Cardiac muscle cell (in vitro differentiated cells and primary cell): ENCODE measurements around the gene LASP1. TPM values are rescaled to one million over a fixed set of nuclear protein-coding genes. Genes with fewer than 3 reads are reported as not detected.

ENCODE experiments used
- DNase-seq, 2 donors: peaks; one replicate each; pipeline versions ENCODE4 v3.0.0 to v3.0.0-alpha.2; 2010 to 2017; ENCODE audit warnings: low read depth in 1 of 2, low spot score in 1 of 2
- H3K27ac ChIP-seq: fragments of 200-600 bp; sonication (generic); 2 replicates; pipeline ENCODE4 v1.5.1; 2016
- H3K27me3 ChIP-seq: fragments of 200-600 bp; sonication (generic); 2 replicates; pipeline ENCODE4 v1.6.0; 2016; ENCODE audit warnings: control low read depth
- H3K36me3 ChIP-seq: fragments of 200-600 bp; sonication (generic); 2 replicates; pipeline ENCODE4 v1.5.1; 2016; ENCODE audit warnings: control low read depth
- H3K4me1 ChIP-seq: fragments of 200-600 bp; sonication (generic); 2 replicates; pipeline ENCODE4 v1.8.1; 2017; ENCODE audit warnings: low read depth, mild to moderate bottlenecking, mixed run types
- H3K4me3 ChIP-seq: fragments of 200-600 bp; sonication (generic); 2 replicates; pipeline ENCODE4 v1.5.1; 2016; ENCODE audit warnings: mild to moderate bottlenecking
- H3K9me3 ChIP-seq: fragments of 200-600 bp; sonication (generic); 2 replicates; pipeline ENCODE4 v1.5.1; 2017; ENCODE audit warnings: low read depth, mild to moderate bottlenecking, control low read depth
- polyA plus RNA-seq: library from polyadenylated mRNA; unstranded; fragments of >200 nt; fragmentation: Nextera tagmentation; extraction: Ambion mirVana; gene quantifications from 2 replicates; pipeline ENCODE4 v1.2.1, GENCODE V29; 2016
- total RNA-seq: library from RNA; depleted of rRNA; stranded (reverse); fragments of >200 nt; gene quantifications from 2 replicates; pipeline ENCODE4 v1.2.3, GENCODE V29; 2016
- TF ChIP-seq, protein P1 (sequence below): IDR thresholded peaks from 2 replicates; pipeline ENCODE4 v1.5.1; 2012; ENCODE audit warnings: low read depth, mild to moderate bottlenecking, low read length

Gene LASP1
- total and polyA plus RNA-seq, 2 experiments from 2014 or later: 28.1 to 46.0 TPM

DNA sequence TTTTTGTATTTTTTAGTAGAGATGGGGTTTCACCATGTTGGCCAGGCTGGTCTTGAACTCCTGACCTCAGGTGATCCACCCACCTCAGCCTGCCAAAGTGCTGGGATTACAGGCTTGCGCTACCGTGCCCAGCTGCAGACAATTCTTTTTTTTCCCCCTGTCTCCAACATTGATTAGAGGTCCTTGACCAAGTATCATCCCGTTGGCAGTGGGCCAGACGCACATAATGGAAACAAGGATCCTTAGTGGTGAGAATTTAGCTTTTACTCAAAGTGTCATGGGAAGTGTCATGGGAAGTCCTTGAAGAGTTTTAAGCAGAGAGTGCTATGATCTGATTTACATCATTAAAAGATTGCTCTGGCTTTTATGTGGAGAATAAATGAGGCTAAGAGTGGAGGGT lies 99.4 kb downstream of the LASP1 start:
- H3K36me3 ChIP-seq: no peaks in the 10 kb centered on the region
- TF ChIP-seq, protein P1, sequence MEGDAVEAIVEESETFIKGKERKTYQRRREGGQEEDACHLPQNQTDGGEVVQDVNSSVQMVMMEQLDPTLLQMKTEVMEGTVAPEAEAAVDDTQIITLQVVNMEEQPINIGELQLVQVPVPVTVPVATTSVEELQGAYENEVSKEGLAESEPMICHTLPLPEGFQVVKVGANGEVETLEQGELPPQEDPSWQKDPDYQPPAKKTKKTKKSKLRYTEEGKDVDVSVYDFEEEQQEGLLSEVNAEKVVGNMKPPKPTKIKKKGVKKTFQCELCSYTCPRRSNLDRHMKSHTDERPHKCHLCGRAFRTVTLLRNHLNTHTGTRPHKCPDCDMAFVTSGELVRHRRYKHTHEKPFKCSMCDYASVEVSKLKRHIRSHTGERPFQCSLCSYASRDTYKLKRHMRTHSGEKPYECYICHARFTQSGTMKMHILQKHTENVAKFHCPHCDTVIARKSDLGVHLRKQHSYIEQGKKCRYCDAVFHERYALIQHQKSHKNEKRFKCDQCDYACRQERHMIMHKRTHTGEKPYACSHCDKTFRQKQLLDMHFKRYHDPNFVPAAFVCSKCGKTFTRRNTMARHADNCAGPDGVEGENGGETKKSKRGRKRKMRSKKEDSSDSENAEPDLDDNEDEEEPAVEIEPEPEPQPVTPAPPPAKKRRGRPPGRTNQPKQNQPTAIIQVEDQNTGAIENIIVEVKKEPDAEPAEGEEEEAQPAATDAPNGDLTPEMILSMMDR: no peak
- H3K4me3 ChIP-seq: no peak overlapping the region
- no peak for DNase-seq
- H3K4me1 ChIP-seq: no peaks in the 10 kb centered on the region
- H3K9me3 ChIP-seq: no peaks in the 10 kb centered on the region
- no peak overlapping the region for H3K27ac ChIP-seq
- H3K27me3 ChIP-seq: no peaks in the 10 kb centered on the region

- no peaks in the 10 kb centered on the region for H3K36me3 ChIP-seq
- no peaks in the 10 kb centered on the region for H3K27me3 ChIP-seq
- TF ChIP-seq, protein P1: no peak
- H3K4me3 ChIP-seq: no peak overlapping the region
- DNase-seq: no peak
- no peak overlapping the region for H3K27ac ChIP-seq
- no peaks in the 10 kb centered on the region for H3K4me1 ChIP-seq
- no peaks in the 10 kb centered on the region for H3K9me3 ChIP-seq
Measured at GRCh38 chr17:38970128-38970527, 100.3 kb downstream of the LASP1 start.

GRCh38 chr17:38970804-38971203 lies 100.9 kb downstream of the LASP1 start:
- H3K9me3 ChIP-seq: no peaks in the 10 kb centered on the region
- no peak overlapping the region for H3K27ac ChIP-seq
- no peaks in the 10 kb centered on the region for H3K27me3 ChIP-seq
- no peaks in the 10 kb centered on the region for H3K4me1 ChIP-seq
- TF ChIP-seq, protein P1: no peak
- DNase-seq: no peak
- no peak overlapping the region for H3K4me3 ChIP-seq
- H3K36me3 ChIP-seq: no peaks in the 10 kb centered on the region

Other genes with a start within 250 kb of the LASP1 start
- 13.4 and 13.9 TPM in 2 replicates for gene EPOP, start 195.1 kb upstream of the LASP1 start, total RNA-seq
- gene EPOP, start 195.1 kb upstream of the LASP1 start, polyA plus RNA-seq: 1.9 and 2.0 TPM in 2 replicates
- gene MLLT6, start 164.8 kb upstream of the LASP1 start, total RNA-seq: 48.4 and 75.8 TPM in 2 replicates
- 10.5 and 17.4 TPM in 2 replicates for gene MLLT6, start 164.8 kb upstream of the LASP1 start, polyA plus RNA-seq
- 4.9 and 7.4 TPM in 2 replicates for gene CISD3, start 139.7 kb upstream of the LASP1 start, total RNA-seq
- 20.6 and 29.7 TPM in 2 replicates for gene CISD3, start 139.7 kb upstream of the LASP1 start, polyA plus RNA-seq
- 14.4 and 21.7 TPM in 2 replicates for gene PCGF2, start 121.7 kb upstream of the LASP1 start, total RNA-seq
- gene PCGF2, start 121.7 kb upstream of the LASP1 start, polyA plus RNA-seq: 10.7 and 12.2 TPM in 2 replicates
- 166 and 188 TPM in 2 replicates for gene PSMB3, start 117.3 kb upstream of the LASP1 start, total RNA-seq
- 333 and 379 TPM in 2 replicates for gene PSMB3, start 117.3 kb upstream of the LASP1 start, polyA plus RNA-seq
- 98.7 and 116 TPM in 2 replicates for gene PIP4K2B, start 70.5 kb upstream of the LASP1 start, total RNA-seq
- gene PIP4K2B, start 70.5 kb upstream of the LASP1 start, polyA plus RNA-seq: 17.4 and 23.3 TPM in 2 replicates
- gene CWC25, start 44.7 kb upstream of the LASP1 start, total RNA-seq: 6.4 and 14.6 TPM in 2 replicates
- 9.4 and 19.9 TPM in 2 replicates for gene CWC25, start 44.7 kb upstream of the LASP1 start, polyA plus RNA-seq
- gene RPL23, start 16.3 kb upstream of the LASP1 start, total RNA-seq: 2,451 and 2,692 TPM in 2 replicates
- 567 and 626 TPM in 2 replicates for gene RPL23, start 16.3 kb upstream of the LASP1 start, polyA plus RNA-seq
- gene FBXO47, start 97.3 kb downstream of the LASP1 start, total RNA-seq: not detected in 2 replicates
- gene FBXO47, start 97.3 kb downstream of the LASP1 start, polyA plus RNA-seq: not detected in 2 replicates